PC-3 (cell line): ENCODE measurements around the gene TCEAL9. TPM values are rescaled to one million over a fixed set of nuclear protein-coding genes. Genes with fewer than 3 reads are reported as not detected.

ENCODE experiments used
- ATAC-seq: fragments of 200-7000 bp; cut with Tn5 transposase; 2 replicates; pipeline ENCODE4 v1.9.1; 2020; ENCODE audit warnings: mild to moderate bottlenecking, moderate library complexity
- BruUV-seq: library from RNA; stranded (reverse); fragments of 400-500 nt; replicated peaks from 2 replicates; lab custom pipeline; 2021; lab: Mats Ljungman, UMichigan
- CTCF ChIA-PET: fragments of 300-600 bp; sonication (Branson Sonifier 250); formaldehyde crosslinking; loops from one replicate; lab custom pipeline; 2022; ENCODE audit warnings: antibody characterized with exemption; lab: Charles Lee
- POLR2A ChIA-PET: fragments of 300-600 bp; sonication (Branson Sonifier 250); formaldehyde crosslinking; loops from one replicate; lab custom pipeline; 2022; ENCODE audit warnings: antibody characterized with exemption; ENCODE audit not compliant: unreplicated experiment; lab: Charles Lee
- DNase-seq: peaks from one replicate; pipeline ENCODE4 v3.0.0-alpha.2; 2015
- H2AFZ ChIP-seq: fragments of 300-600 bp; sonication (generic); 2 replicates; pipeline ENCODE4 v1.6.0; 2016; ENCODE audit warnings: antibody characterized with exemption, low read length
- H3F3A ChIP-seq: fragments of 300-600 bp; sonication (generic); one replicate; pipeline ENCODE4 v1.6.0; 2017; ENCODE audit warnings: antibody characterized with exemption, low read length, control low read depth, mild to moderate bottlenecking; ENCODE audit not compliant: unreplicated experiment
- H3K27ac ChIP-seq: fragments of 300-600 bp; sonication (generic); 2 replicates; pipeline ENCODE4 v1.5.1; 2016; ENCODE audit warnings: mild to moderate bottlenecking, low read length
- H3K27me3 ChIP-seq: fragments of 300-600 bp; sonication (generic); 2 replicates; pipeline ENCODE4 v1.6.1; 2016; ENCODE audit warnings: low read length, mixed read lengths
- H3K36me3 ChIP-seq: fragments of 300-600 bp; sonication (generic); 2 replicates; pipeline ENCODE4 v1.6.1; 2016; ENCODE audit warnings: low read depth, mixed run types, low read length, mixed read lengths
- H3K4me1 ChIP-seq: fragments of 300-600 bp; sonication (generic); 2 replicates; pipeline ENCODE4 v1.5.1; 2016; ENCODE audit warnings: low read length; ENCODE audit not compliant: insufficient read depth
- H3K4me2 ChIP-seq: fragments of 300-600 bp; sonication (generic); 2 replicates; pipeline ENCODE4 v1.6.0; 2016; ENCODE audit warnings: low read length
- H3K4me3 ChIP-seq: fragments of 300-600 bp; sonication (generic); 2 replicates; pipeline ENCODE4 v1.5.1; 2016; ENCODE audit warnings: mild to moderate bottlenecking, low read length, mixed read lengths
- H3K79me2 ChIP-seq: fragments of 300-600 bp; sonication (generic); 2 replicates; pipeline ENCODE4 v1.6.1; 2017; ENCODE audit warnings: low read length, mixed read lengths
- H3K9ac ChIP-seq: fragments of 300-600 bp; sonication (generic); 2 replicates; pipeline ENCODE4 v1.6.0; 2016; ENCODE audit warnings: mild to moderate bottlenecking, low read length
- H3K9me2 ChIP-seq: fragments of 300-600 bp; sonication (generic); replicated peaks from 2 replicates; pipeline ENCODE4 v1.6.1; 2016; ENCODE audit warnings: mixed run types, low read length, mixed read lengths
- H3K9me3 ChIP-seq: fragments of 300-600 bp; sonication (generic); 2 replicates; pipeline ENCODE4 v1.6.1; 2016; ENCODE audit warnings: low read length, mixed read lengths
- H4K20me1 ChIP-seq: fragments of 300-600 bp; sonication (generic); 2 replicates; pipeline ENCODE4 v1.6.1; 2016; ENCODE audit warnings: low read length, mixed read lengths
- CTCF ChIP-seq: fragments of 300-600 bp; sonication (generic); conservative IDR thresholded peaks from 2 replicates; pipeline ENCODE4 v1.5.1; 2017; ENCODE audit warnings: antibody characterized with exemption, low read depth, mild to moderate bottlenecking, low read length
- EZH2 ChIP-seq: fragments of 300-600 bp; sonication (generic); IDR thresholded peaks from one replicate; pipeline ENCODE4 v1.6.1; 2017; ENCODE audit warnings: antibody characterized with exemption, mild to moderate bottlenecking, low read length; ENCODE audit not compliant: unreplicated experiment
- EZH2phosphoT487 ChIP-seq: fragments of 300-600 bp; sonication (generic); IDR thresholded peaks from 2 replicates; pipeline ENCODE4 v1.6.1; 2018; ENCODE audit warnings: mild to moderate bottlenecking, antibody characterized with exemption, low read length, borderline replicate concordance
- intact Hi-C: fragments of 100-400 bp; cut with micrococcal nuclease; formaldehyde crosslinking; loops from 2 replicates; pipeline ENCODE4 v1.9.0; 2023
- total RNA-seq: library from RNA; depleted of rRNA; stranded (reverse); fragments of >200 nt; gene quantifications from 2 replicates; pipeline ENCODE4 v1.2.3, GENCODE V29; 2014

Gene TCEAL9
- total RNA-seq, 1 experiment from 2014 or later: 23.0 TPM

GRCh38 chrX:103310555-103311398, 45.5 kb upstream of the TCEAL9 start, which contains the start of gene BEX2:
BEX2 (minus strand) TSS chrX:103310990; CDS start chrX:103309976, 1,014 bp downstream.
- H3K9ac ChIP-seq: no peak within 1 kb of the TSS
- no peak within 1 kb of the TSS for H3K27ac ChIP-seq
- no peaks in the 10 kb centered on the region for H3F3A ChIP-seq
- intact Hi-C loops: no loop called here
- CTCF ChIA-PET: no interaction called here
- no peaks in the 10 kb centered on the region for H4K20me1 ChIP-seq
- DNase-seq: peak; percentile 58
- H3K27me3 ChIP-seq: 0 out of 2 replicates have a peak, but pooled peaks cover 5% of the 10 kb centered on the region
- H3K9me3 ChIP-seq: no peaks in the 10 kb centered on the region
- POLR2A ChIA-PET: no interaction called here
- peak within 1 kb of the TSS; percentile 84 for H3K4me2 ChIP-seq
- TF ChIP-seq CTCF: no peak
- TF ChIP-seq EZH2phosphoT487: no peak
- no peak for TF ChIP-seq EZH2
- no TSS peak for BruUV-seq
- peak within 1 kb of the TSS; percentile 83 for H2AFZ ChIP-seq
- no peaks in the 10 kb centered on the region for H3K9me2 ChIP-seq
- peak; percentile 89 for ATAC-seq
- H3K4me3 ChIP-seq: peak within 1 kb of the TSS; percentile 68
- no peaks in the 10 kb centered on the region for H3K79me2 ChIP-seq
- H3K36me3 ChIP-seq: no peaks in the 10 kb centered on the region
- H3K4me1 ChIP-seq: peaks cover 3% of the 10 kb centered on the region; the same call in 1 of the 2 replicates

DNA sequence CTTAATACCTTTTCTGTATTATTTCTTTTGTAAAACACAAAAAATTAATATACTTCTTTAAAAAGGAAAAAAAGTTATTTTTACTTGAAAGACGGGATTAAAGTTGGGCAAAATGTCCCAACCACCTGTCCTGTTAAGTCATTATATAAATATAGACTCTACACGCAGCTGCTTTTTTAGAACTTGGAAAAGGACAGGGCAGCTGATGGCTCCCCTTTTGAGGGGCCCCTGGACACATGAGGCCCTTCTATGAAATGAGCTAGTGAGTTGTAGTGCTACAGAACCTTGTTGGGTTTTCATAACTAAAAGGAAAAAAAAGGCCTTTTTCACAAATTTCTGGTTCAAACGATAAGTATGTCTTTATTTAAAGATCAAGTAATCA, 44.9 kb upstream of the TCEAL9 start:
- CTCF ChIA-PET: no interaction called here

More for the DNA sequence above, 44.9 kb upstream of the TCEAL9 start:
- Histone ChIP-seq H3F3A (no peaks in the 10 kb centered on the region), H3K4me3 (peak overlapping the region; percentile 68), H3K36me3 (no peaks in the 10 kb centered on the region), H3K4me2 (peak overlapping the region; percentile 84), H3K9ac (no peak overlapping the region), H3K9me3 (no peaks in the 10 kb centered on the region), H3K4me1 (peaks cover 3% of the 10 kb centered on the region; the same call in 1 of the 2 replicates), H3K9me2 (no peaks in the 10 kb centered on the region), H4K20me1 (no peaks in the 10 kb centered on the region), H3K27me3 (0 out of 2 replicates have a peak, but pooled peaks cover 5% of the 10 kb centered on the region), H3K79me2 (no peaks in the 10 kb centered on the region), H3K27ac (no peak overlapping the region), H2AFZ (peak overlapping the region; percentile 83; the same call in 1 of the 2 replicates)
- DNase-seq (no peak), ATAC-seq (no peak)
- TF ChIP-seq EZH2: no peak
- TF ChIP-seq CTCF: no peak
- no peak for TF ChIP-seq EZH2phosphoT487
- no TSS peak for BruUV-seq
- POLR2A ChIA-PET: no interaction called here
- intact Hi-C loops: no loop called here
